Muscle layer of duodenum (tissue), 2 donors: ENCODE data around the gene TMEM82.
A peak's percentile ranks its signal among the peaks of the same experiment; 100 is the strongest.

Experiments used
- H3K27ac ChIP-seq: one replicate; pipeline ENCODE4 v1.7.0; 2013; ENCODE audit warnings: mild to moderate bottlenecking, low read length
- H3K27me3 ChIP-seq: one replicate; pipeline ENCODE4 v1.7.0; 2013; ENCODE audit warnings: low read depth, mild to moderate bottlenecking, control low read depth, low read length
- H3K36me3 ChIP-seq, 2 donors: one replicate each; pipeline ENCODE4 v1.7.0; 2013; ENCODE audit warnings: low read length in 2 of 2, control low read depth in 1 of 2, mild to moderate bottlenecking in 1 of 2; ENCODE audit not compliant: insufficient read depth in 2 of 2, control insufficient read depth in 1 of 2
- H3K4me1 ChIP-seq, 2 donors: one replicate each; pipeline ENCODE4 v1.7.0; 2013; ENCODE audit warnings: low read length in 2 of 2, mild to moderate bottlenecking in 2 of 2, control low read depth in 1 of 2, moderate library complexity in 1 of 2; ENCODE audit not compliant: insufficient read depth in 2 of 2, control insufficient read depth in 1 of 2
- H3K4me3 ChIP-seq, 2 donors: one replicate each; pipeline ENCODE4 v1.7.0; 2013; ENCODE audit warnings: low read length in 2 of 2, low read depth in 1 of 2, mild to moderate bottlenecking in 1 of 2
- H3K9me3 ChIP-seq, 2 donors: one replicate each; pipeline ENCODE4 v1.7.0; 2013; ENCODE audit warnings: low read length in 2 of 2, control low read depth in 1 of 2, mild to moderate bottlenecking in 1 of 2; ENCODE audit not compliant: control insufficient read depth in 1 of 2
- donor health status: healthy.

The TMEM82 gene

GRCh38 chr1:15758953-15759661, 16.8 kb downstream of the TMEM82 start:
- Histone ChIP-seq H3K4me1 (peaks cover 4 to 30% of the 10 kb centered on the region in 2 donors), H3K27ac (no peak overlapping the region), H3K9me3 (no peaks in the 10 kb centered on the region), H3K36me3 (no peaks in the 10 kb centered on the region), H3K4me3 (peak overlapping the region; percentile 42 to 71), H3K27me3 (peaks cover 5% of the 10 kb centered on the region)

DNA sequence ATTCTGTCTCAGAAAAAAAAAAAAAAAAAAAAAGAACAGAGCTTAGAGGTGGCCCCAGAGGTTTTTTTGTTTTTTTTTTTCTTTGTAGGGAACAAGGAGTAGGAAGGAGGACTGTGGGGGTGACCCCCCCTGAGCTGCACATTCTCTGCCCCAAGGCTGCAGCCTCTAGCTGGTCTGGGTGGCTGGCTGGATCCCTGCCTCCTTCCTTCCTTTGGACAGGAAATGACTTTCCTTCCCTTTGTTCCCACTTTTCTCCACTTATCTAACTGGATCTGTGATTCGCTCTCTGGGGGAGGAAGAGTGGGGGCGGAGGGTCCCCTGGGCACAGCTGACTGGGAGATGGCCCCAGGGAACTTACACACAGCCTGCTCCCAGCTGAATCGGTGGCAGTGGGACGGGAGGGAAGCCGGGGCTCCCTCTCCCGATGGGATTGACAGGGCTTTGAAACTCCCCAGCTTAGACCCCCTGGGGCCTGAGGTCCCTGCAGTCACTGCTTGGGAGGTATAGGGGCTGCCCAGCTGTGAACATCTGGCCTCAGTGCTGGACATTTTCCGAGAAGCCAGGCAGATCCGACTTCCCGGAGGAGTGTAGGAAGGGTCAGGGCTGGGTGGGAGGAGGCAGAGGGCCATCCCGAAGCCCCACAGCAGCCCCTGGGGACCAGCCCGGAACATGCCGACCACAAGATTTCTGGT, 18.4 kb downstream of the TMEM82 start:
- peak overlapping the region; percentile 39 for H3K27ac ChIP-seq
- H3K27me3 ChIP-seq: peaks cover 5% of the 10 kb centered on the region
- peak overlapping the region; percentile 18 to 33 for H3K4me3 ChIP-seq

DNA sequence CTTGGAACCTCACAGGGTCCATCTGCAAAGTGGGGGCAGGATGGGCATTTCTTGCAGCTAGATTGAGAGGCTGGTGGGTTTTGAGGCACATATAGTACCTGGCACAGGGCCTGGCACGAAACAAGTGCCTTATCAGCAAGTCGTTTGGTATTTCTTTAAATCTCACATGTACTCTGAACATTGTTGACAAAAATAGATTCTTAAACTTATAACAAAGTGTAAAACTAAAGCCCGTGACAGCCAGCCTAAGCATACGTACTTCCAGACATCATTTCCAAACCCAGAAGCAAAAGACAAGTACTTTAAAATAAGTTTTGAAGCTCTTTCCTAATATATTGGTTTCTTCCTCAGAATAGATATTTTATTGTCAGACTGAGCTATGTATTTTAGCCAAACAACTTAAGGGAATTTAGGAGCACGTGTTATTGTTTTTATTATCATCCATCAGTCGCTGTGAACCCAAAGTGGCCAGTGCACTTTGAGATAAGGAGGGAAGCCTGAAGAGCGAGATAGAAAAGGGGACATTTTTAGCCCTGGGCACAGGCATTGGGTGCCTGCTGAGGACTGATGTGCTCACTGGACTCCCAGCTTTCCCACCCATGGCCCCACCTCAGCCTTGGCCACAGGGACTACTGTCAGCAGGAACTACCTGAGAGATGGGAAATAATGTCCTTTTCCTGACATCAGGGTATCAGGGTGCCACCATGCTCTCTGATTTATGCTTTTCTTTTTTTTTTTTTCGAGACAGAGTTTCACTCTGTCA, 19.2 kb downstream of the TMEM82 start:
- H3K36me3 ChIP-seq: peaks cover 5 to 6% of the 10 kb centered on the region in 2 donors
- H3K4me1 ChIP-seq: peaks cover 4 to 29% of the 10 kb centered on the region in 2 donors
- peak overlapping the region; percentile 39 for H3K27ac ChIP-seq
- H3K4me3 ChIP-seq: peak overlapping the region in 1 of 2 donors; percentile 18
- H3K9me3 ChIP-seq: no peaks in the 10 kb centered on the region
- peaks cover 5% of the 10 kb centered on the region for H3K27me3 ChIP-seq

More for the DNA sequence above, 18.4 kb downstream of the TMEM82 start:
- H3K9me3 ChIP-seq: no peaks in the 10 kb centered on the region
- H3K36me3 ChIP-seq: peaks cover 3 to 6% of the 10 kb centered on the region in 2 donors
- H3K4me1 ChIP-seq: peaks cover 4 to 30% of the 10 kb centered on the region in 2 donors

DNA sequence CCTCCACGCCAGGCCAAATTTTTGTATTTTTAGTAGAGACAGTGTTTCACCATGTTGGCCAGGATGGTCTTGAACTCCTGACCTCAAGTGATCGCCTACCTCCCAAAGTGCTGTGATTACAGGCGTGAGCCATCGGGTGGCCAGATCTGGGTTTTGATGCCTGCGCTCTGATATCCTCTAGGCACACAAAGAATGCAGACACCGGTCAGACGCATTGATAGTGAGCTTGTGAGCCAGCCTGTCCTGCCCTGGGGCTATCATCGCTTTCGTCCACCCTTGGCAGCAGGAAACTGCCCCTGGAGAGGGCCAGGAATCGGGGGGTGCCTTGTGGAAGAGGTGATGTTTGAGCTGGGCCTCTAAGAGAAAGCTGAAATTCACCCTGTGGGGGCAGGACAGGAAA, 20.2 kb downstream of the TMEM82 start:
- Histone ChIP-seq H3K4me1 (peaks cover 4 to 22% of the 10 kb centered on the region in 2 donors), H3K27ac (no peak overlapping the region), H3K27me3 (peaks cover 1% of the 10 kb centered on the region), H3K9me3 (no peaks in the 10 kb centered on the region), H3K36me3 (peaks cover 6 to 10% of the 10 kb centered on the region in 2 donors), H3K4me3 (no peak overlapping the region)

DNA sequence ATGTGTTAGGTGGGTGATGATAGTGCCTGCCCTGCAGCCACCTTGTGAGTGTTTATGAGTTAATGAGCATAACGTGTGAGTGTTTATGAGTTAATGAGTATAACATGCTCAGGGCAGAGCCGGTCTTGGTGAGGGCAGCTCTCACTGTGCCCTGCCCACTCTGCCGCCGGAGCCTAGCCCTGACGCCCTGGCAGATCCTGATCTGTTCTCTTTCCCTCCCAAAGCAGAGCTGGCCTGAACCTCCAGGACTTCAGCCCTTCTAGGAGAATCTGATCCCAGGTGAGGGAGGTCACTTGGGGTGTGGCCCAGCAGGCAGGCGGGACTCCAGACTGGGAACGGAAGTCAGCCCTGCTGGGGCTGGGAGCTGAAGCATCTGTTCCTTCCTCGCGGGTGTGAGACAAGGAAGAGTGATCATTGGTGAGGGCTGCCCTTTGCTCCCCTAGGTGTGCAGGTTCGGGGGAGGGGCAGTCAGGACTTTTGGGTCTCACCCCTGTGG, 22.0 kb downstream of the TMEM82 start:
- H3K27me3 ChIP-seq: no peaks in the 10 kb centered on the region
- H3K4me1 ChIP-seq: peaks cover 4 to 15% of the 10 kb centered on the region in 2 donors
- no peak overlapping the region for H3K4me3 ChIP-seq
- no peaks in the 10 kb centered on the region for H3K9me3 ChIP-seq
- H3K36me3 ChIP-seq: peaks cover 6 to 15% of the 10 kb centered on the region in 2 donors
- H3K27ac ChIP-seq: peak overlapping the region; percentile 23

- Histone ChIP-seq H3K9me3 (no peaks in the 10 kb centered on the region), H3K27me3 (no peaks in the 10 kb centered on the region), H3K36me3 (peaks cover 6 to 15% of the 10 kb centered on the region in 2 donors), H3K27ac (no peak overlapping the region), H3K4me3 (no peak overlapping the region), H3K4me1 (peaks cover 4 to 13% of the 10 kb centered on the region in 2 donors)
Observed at GRCh38 chr1:15764890-15765289, 22.6 kb downstream of the TMEM82 start.

DNA sequence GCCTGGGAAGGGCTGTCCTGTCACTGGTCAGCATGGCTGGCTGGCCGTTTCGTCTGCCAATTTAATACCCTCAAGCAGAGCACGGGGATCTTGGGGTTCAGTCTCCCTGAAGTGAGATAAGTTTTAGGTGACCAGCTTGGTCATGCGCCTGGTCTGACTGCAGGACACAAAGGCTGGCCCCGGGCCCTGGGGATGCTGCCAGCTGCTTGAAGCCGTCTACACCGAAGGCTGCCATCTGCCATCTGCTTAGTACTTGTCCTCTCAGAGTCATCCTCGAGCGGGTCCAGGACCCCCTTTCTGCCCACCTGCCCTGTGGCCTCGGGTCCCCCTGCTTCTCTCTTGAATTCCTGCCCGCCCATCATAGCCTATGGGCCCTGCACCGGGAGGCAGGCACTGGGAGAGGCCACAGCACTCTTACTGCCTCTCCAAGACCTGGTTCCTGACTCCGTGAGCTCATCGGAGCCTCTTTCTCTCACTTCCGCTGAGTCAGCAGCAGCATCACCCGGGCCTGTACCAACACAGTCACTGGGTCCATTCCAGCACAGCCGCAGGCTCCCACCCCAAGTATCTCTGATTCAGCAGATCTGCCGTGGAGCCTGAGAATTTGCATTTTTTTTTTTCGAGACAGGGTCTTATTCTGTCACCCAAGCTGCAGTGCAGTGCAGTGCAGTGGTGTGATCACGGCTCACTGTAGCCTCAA, 23.3 kb downstream of the TMEM82 start:
- Histone ChIP-seq H3K9me3 (no peaks in the 10 kb centered on the region), H3K36me3 (peaks cover 9 to 20% of the 10 kb centered on the region in 2 donors), H3K4me3 (no peak overlapping the region), H3K27me3 (no peaks in the 10 kb centered on the region), H3K27ac (no peak overlapping the region), H3K4me1 (peaks cover 4 to 8% of the 10 kb centered on the region in 2 donors)

DNA sequence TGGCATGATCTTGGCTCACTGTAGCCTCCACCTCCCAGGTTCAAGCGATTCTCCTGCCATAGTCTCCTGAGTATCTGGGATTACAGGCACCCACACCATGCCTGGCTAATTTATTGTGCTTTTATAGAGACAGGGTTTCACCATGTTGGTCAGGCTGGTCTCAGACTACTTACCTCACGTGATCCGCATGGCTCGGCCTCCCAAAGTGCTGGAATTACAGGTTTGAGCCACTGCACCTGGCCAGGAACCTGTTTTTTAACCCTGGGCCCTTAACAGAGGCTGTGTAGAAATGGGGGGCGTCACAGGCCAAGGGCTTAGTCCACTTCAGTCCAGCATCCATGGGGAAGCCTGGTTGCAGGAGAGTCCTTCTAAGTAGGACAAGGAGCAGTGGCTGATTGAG, 25.6 kb downstream of the TMEM82 start:
- Histone ChIP-seq H3K36me3 (peaks cover 17 to 34% of the 10 kb centered on the region in 2 donors), H3K27ac (no peak overlapping the region), H3K9me3 (no peaks in the 10 kb centered on the region), H3K4me1 (no peaks in the 10 kb centered on the region), H3K4me3 (no peak overlapping the region), H3K27me3 (no peaks in the 10 kb centered on the region)

- no peak overlapping the region for H3K27ac ChIP-seq
- no peaks in the 10 kb centered on the region for H3K9me3 ChIP-seq
- H3K27me3 ChIP-seq: no peaks in the 10 kb centered on the region
- peaks cover 17 to 34% of the 10 kb centered on the region in 2 donors for H3K36me3 ChIP-seq
- H3K4me3 ChIP-seq: no peak overlapping the region
- H3K4me1 ChIP-seq: no peaks in the 10 kb centered on the region
Observed at GRCh38 chr1:15768388-15768787, 26.1 kb downstream of the TMEM82 start.

DNA sequence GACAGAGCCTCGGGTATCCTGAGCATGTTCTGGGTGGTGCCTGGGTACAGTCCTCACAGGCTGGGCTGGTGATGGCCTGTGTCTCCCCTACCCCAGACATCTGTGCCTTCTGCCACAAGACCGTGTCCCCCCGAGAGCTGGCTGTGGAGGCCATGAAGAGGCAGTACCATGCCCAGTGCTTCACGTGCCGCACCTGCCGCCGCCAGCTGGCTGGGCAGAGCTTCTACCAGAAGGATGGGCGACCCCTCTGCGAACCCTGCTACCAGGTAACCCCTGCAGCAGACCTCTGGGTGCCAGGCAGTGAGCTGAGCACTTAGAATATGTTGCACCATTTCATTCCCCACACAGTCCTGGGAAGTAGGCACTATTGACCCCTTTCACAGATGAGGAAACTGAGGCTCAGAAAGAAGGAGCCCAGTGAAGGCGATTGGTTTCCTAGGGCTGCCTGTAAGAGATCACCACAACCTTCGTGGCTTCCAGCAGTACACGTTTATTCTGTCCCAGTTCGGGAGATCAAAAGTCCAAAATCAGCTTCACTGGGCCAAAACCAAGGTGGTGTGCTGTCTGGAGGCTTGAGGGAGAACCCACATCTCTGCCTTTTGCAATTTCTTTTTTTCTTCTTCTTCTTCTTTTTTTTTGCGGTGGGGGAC, 28.1 kb downstream of the TMEM82 start:
- Histone ChIP-seq H3K27ac (no peak overlapping the region), H3K9me3 (no peaks in the 10 kb centered on the region), H3K36me3 (peaks cover 13 to 41% of the 10 kb centered on the region in 2 donors), H3K4me3 (no peak overlapping the region), H3K4me1 (no peaks in the 10 kb centered on the region), H3K27me3 (no peaks in the 10 kb centered on the region)
